Vagina (tissue), 2 donors: ENCODE data around the gene MANEAL. TPM values are rescaled to one million over a fixed set of nuclear protein-coding genes. Genes with fewer than 3 reads are reported as not detected.
A peak's percentile ranks its signal among the peaks of the same experiment; 100 is the strongest.

Experiments
- DNase-seq, 2 donors: peaks; one replicate each; pipeline ENCODE4 v3.0.0-alpha.2; 2017; ENCODE audit errors: extremely low spot score in 2 of 2
- H3K27ac ChIP-seq: fragments of 200-600 bp; sonication (generic); one replicate; pipeline ENCODE4 v1.5.1; 2019
- H3K27me3 ChIP-seq: fragments of 200-600 bp; sonication (generic); one replicate; pipeline ENCODE4 v1.5.1; 2019
- H3K36me3 ChIP-seq, 2 donors: fragments of 200-600 bp; sonication (generic); one replicate each; pipeline ENCODE4 v1.5.1; 2017 to 2019
- H3K4me1 ChIP-seq: fragments of 200-600 bp; sonication (generic); one replicate; pipeline ENCODE4 v1.5.1; 2019
- H3K4me3 ChIP-seq, 2 donors: fragments of 200-600 bp; sonication (generic); 1 replicate in 1 of 2; 2 replicates in 1 of 2; pipeline ENCODE4 v1.5.1; 2016 to 2019
- H3K9me3 ChIP-seq: fragments of 200-600 bp; sonication (generic); one replicate; pipeline ENCODE4 v1.5.1; 2019
- CTCF ChIP-seq, 3 experiments: fragments of 450-650 bp in 2 of 3; fragments of 200-600 bp in 1 of 3; sonication (generic) in 1 of 3; IDR thresholded peaks; one replicate each; pipeline ENCODE4 v1.5.1; 2017 to 2019; ENCODE audit warnings: antibody characterized with exemption in 3 of 3, mild to moderate bottlenecking in 2 of 3, moderate library complexity in 2 of 3
- POLR2A ChIP-seq, 2 donors: fragments of 450-650 bp; IDR thresholded peaks; one replicate each; pipeline ENCODE4 v1.6.1; 2017; ENCODE audit warnings: antibody characterized with exemption in 2 of 2, mild to moderate bottlenecking in 2 of 2, moderate library complexity in 2 of 2
- POLR2AphosphoS5 ChIP-seq, 2 donors: sonication (generic); formaldehyde crosslinking; IDR thresholded peaks; one replicate each; pipeline ENCODE4 v1.9.0; 2017; ENCODE audit warnings: antibody characterized with exemption in 2 of 2, mild to moderate bottlenecking in 2 of 2, low read depth in 1 of 2; ENCODE audit not compliant: insufficient read depth in 1 of 2
- intact Hi-C: fragments of 100-400 bp; cut with DNase I; formaldehyde crosslinking; loops from one replicate; pipeline ENCODE4 v1.15.1; 2023
- total RNA-seq: library from RNA; depleted of rRNA; stranded (reverse); fragments of >200 nt; gene quantifications from one replicate; pipeline ENCODE4 v1.2.3, GENCODE V29; 2016

MANEAL gene
- total RNA-seq, result 3.2 TPM

- TF ChIP-seq POLR2AphosphoS5 (IDR thresholded peaks at IDR 0.05; ENCODE audit: insufficient read depth in 1 of 2, low read depth in 1 of 2) (no peak), CTCF (IDR thresholded peaks at IDR 0.05) (no peak), POLR2A (IDR thresholded peaks at IDR 0.05) (no peak)
- Histone ChIP-seq H3K27me3 (no peaks in the 10 kb centered on the region), H3K4me1 (peaks cover 19% of the 10 kb centered on the region), H3K9me3 (no peaks in the 10 kb centered on the region), H3K4me3 (peak within 1 kb of the TSS; percentile 53 to 72), H3K36me3 (no peaks in the 10 kb centered on the region), H3K27ac (no peak within 1 kb of the TSS)
- intact Hi-C loops, result no loop called here
- DNase-seq, result no peak
These were observed at the start of gene MANEAL for GRCh38 chr1:37793773-37794371. Gene MANEAL (plus strand): TSS chr1:37793847. CDS start chr1:37794183, 336 bp downstream.

GRCh38 chr1:37746806-37747205, 46.8 kb upstream of the MANEAL start:
- intact Hi-C loops, result no loop called here
- DNase-seq, result no peak
- no peak overlapping the region for H3K4me3 ChIP-seq
- peaks cover 3% of the 10 kb centered on the region for H3K9me3 ChIP-seq
- H3K27me3 ChIP-seq, result no peaks in the 10 kb centered on the region
- H3K27ac ChIP-seq, result no peak overlapping the region
- TF ChIP-seq CTCF (IDR thresholded peaks at IDR 0.05) (no peak), POLR2A (IDR thresholded peaks at IDR 0.05) (no peak), POLR2AphosphoS5 (IDR thresholded peaks at IDR 0.05; ENCODE audit: insufficient read depth in 1 of 2, low read depth in 1 of 2) (no peak)
- no peaks in the 10 kb centered on the region for H3K4me1 ChIP-seq
- no peaks in the 10 kb centered on the region for H3K36me3 ChIP-seq

GRCh38 chr1:37748565-37748964, 45.1 kb upstream of the MANEAL start:
- Histone ChIP-seq H3K4me1 (no peaks in the 10 kb centered on the region), H3K36me3 (no peaks in the 10 kb centered on the region), H3K9me3 (peaks cover 3% of the 10 kb centered on the region), H3K27ac (no peak overlapping the region), H3K27me3 (no peaks in the 10 kb centered on the region), H3K4me3 (no peak overlapping the region)
- TF ChIP-seq POLR2AphosphoS5 (IDR thresholded peaks at IDR 0.05; ENCODE audit: insufficient read depth in 1 of 2, low read depth in 1 of 2) (no peak), CTCF (IDR thresholded peaks at IDR 0.05) (no peak), POLR2A (IDR thresholded peaks at IDR 0.05) (no peak)
- no peak for DNase-seq
- intact Hi-C loops, result no loop called here

GRCh38 chr1:37752213-37752582, 41.4 kb upstream of the MANEAL start:
- TF ChIP-seq CTCF (IDR thresholded peaks at IDR 0.05), result no peak
- TF ChIP-seq POLR2A (IDR thresholded peaks at IDR 0.05), result no peak
- no peak for TF ChIP-seq POLR2AphosphoS5 (IDR thresholded peaks at IDR 0.05; ENCODE audit: insufficient read depth in 1 of 2, low read depth in 1 of 2)
- intact Hi-C loops, result no loop called here
- no peak for DNase-seq
- Histone ChIP-seq H3K36me3 (no peaks in the 10 kb centered on the region), H3K27ac (no peak overlapping the region), H3K9me3 (no peaks in the 10 kb centered on the region), H3K4me3 (no peak overlapping the region), H3K4me1 (no peaks in the 10 kb centered on the region), H3K27me3 (peaks cover 5% of the 10 kb centered on the region)

- no peaks in the 10 kb centered on the region for H3K36me3 ChIP-seq
- H3K4me1 ChIP-seq, result no peaks in the 10 kb centered on the region
- peak overlapping the region in 1 of 2 donors; percentile 35 for H3K4me3 ChIP-seq
- no peak for TF ChIP-seq POLR2A (IDR thresholded peaks at IDR 0.05)
- no peak for TF ChIP-seq POLR2AphosphoS5 (IDR thresholded peaks at IDR 0.05; ENCODE audit: insufficient read depth in 1 of 2, low read depth in 1 of 2)
- TF ChIP-seq CTCF (IDR thresholded peaks at IDR 0.05), result no peak
- no peaks in the 10 kb centered on the region for H3K9me3 ChIP-seq
- H3K27me3 ChIP-seq, result peaks cover 5% of the 10 kb centered on the region
- no peak for DNase-seq
- intact Hi-C loops, result no loop called here
- H3K27ac ChIP-seq, result no peak overlapping the region
These were observed 40.8 kb upstream of the MANEAL start for GRCh38 chr1:37752583-37753471.
